Measurements from ENCODE around the gene ATP11B.
"Not testable (repeated sequence)": the region's sequence is repeated elsewhere in the genome, so short reads cannot be mapped to it uniquely, and the experiment has no call there.

ATP11B gene

DNA sequence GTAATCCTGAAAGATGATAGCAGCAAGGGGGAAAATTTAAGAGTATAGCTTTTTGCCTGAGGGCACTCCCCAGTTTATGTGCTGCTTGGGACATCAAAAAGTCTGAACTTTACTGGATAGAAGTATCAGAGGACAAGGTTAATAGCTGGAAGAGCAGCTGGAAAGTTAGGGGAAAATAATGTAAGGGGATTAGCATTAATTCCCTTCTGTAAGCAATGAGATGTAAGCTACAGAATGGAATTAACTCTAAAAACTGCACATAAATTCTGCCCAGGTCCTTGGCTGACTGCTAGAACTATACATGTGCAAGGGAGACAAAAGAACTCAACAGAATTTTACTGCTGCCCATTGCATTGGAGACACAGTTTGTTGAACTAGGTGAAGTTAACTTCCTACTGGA lies 55.6 kb downstream of the ATP11B start:
- no peak for DNase-seq

DNA sequence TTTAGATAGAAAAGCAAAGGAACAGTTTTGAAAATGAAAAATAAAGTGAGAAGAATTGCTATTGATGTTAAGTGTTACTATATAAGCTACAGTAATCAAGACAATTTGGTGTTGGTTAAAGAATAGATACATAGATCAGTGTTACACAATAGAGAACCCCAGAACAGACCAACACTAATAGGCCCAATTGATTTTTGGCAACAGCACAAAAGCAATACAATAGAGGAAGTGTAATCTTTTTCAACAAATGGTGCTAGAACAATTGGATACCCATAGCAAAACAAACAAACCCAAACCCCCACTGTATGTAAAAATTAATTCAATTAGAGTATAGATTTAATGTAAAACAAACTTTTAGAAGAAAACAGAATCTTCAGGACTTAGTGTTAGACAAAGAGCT lies 61.8 kb downstream of the ATP11B start:
- no peak for DNase-seq

DNA sequence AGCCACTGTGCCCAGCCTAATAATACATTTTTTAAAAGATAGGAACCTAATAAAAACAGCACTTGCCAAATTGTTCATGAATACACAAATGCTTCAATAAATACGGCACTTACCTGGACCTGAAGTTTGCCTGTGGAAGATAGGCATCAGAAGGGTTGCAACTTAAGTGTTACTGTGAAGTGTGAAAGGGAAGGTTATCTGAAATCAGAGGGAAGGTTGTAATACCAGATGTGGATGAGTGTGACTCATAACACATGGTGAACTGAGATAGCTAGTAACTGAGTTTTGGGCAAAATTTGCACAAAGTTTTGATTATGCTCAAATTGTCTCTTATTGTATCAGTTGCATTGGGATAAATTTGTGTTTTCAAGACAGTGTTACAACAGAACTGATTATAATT lies 68.0 kb downstream of the ATP11B start:
- DNase-seq = no peak

GRCh38 chr3:182862159-182862860 lies 69.0 kb downstream of the ATP11B start:
- DNase-seq = no peak

DNA sequence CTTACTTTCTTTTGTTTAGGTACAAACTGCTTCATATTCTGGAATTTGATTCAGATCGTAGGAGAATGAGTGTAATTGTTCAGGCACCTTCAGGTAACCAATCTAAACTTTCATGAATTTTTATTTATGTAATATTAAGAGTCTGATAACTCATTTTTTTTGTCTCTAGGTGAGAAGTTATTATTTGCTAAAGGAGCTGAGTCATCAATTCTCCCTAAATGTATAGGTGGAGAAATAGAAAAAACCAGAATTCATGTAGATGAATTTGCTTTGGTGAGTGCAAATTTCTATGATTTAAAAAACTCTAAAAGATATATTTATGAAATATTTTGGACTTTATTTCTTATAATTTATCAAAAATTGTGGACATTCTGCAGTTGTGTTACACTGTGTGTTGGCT lies 75.8 kb downstream of the ATP11B start:
- DNase-seq = no peak

GRCh38 chr3:182870917-182871316 lies 77.6 kb downstream of the ATP11B start:
- DNase-seq = not testable (repeated sequence)

GRCh38 chr3:182879031-182879611 lies 85.8 kb downstream of the ATP11B start:
- DNase-seq = no peak

- DNase-seq = no peak
Observed at GRCh38 chr3:182886497-182886896, 93.2 kb downstream of the ATP11B start.

DNA sequence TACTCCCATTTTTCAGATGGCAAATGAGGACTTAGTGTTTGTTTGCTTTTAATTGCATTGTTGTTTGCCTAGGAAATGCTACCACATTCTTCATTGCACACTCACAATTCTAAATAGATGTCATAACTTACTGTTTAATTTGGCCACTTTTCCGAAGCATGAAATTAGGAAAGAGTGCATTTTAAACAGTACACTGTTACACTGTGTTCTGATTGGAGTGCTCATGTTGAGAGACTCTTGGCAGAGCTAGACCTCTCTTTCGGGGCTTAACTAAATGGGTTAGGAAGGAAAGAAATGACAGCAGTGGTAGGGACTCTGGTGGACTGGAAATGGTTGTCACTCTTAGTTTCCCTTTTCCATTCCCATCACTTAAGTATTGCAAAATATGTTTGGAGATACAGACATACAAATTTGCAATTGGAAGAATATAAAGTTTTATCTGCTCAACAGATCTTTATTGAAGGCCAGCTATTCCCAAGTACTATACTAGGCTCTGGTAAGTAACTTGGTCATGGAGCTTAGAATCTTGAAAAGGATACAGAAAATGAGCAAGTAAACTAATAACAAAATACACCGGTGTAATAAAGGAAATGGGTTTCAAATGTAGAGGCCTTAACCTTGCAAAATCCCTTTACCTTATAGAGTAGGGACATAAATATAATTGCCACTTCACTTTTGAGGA lies 96.8 kb downstream of the ATP11B start:
- DNase-seq = no peak

DNA sequence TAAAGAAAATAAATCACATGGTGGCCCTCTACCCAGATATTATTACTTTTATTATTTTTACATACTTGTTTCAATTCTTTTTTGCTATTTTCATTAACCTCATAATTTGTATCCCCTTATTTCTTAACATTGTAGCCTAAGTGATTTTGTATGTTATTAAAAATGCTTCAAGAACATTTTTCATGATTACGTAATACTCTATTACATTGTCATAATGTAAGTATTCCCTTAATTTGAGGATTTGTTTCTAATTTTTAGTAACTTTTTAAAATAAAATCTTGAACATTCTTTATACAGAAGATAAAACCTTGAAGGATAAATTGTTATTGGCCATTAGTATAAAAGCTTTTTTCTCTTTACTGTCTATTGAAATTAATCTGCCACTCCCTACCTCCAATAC lies 98.1 kb downstream of the ATP11B start:
- DNase-seq = no peak

GRCh38 chr3:182892226-182892625 lies 98.9 kb downstream of the ATP11B start:
- DNase-seq = no peak

DNA sequence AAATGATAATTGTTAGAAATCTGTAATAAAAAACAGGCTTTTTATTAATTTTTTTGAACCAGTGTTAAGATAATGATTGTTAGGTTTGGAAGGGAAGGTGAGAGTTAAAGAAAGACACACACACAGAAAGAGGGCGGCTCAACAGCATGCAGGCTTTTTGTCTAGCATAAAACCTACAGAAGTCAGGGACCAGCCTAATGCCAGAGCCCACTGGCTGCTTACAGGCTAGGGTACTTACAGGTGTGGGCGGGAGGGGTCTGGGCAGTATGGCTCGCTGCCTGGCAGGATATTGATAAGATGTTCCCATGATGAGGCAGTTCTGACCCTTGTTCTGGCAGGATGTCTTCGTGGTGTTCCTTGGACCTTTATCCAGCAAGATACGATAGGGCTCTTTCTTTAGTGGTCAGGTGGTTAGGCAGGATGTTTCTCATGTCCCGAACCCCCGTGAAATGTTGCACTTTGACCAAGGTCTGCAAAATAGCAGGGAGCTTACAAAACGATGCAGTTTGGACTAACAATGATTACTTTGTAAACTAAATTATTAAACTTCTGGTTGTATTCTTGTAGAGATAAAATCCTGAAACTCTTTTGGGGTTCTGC lies 102.3 kb downstream of the ATP11B start:
- DNase-seq = no peak

- DNase-seq = no peak
Observed at GRCh38 chr3:182896553-182896952, 103.2 kb downstream of the ATP11B start.

- DNase-seq = no peak
Observed at GRCh38 chr3:182902236-182902635, 108.9 kb downstream of the ATP11B start.

DNA sequence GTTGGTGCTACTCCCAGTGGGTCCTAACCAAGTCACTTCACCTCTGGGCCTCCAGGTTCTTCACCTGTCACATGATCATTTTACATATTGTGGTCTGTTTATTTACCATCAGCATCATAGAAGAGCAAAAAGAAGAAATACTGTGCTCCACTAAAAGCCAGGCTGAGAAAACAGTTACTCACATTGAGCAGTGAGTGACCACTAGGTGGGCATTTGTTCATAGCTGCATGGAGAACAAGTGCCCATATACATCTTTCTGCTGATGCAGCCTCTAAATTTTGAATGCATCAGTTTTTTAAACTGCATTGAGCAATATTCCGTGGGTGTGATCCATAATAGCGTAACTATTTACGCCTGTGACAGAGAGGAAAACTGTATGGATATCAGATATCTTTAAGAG lies 110.9 kb downstream of the ATP11B start:
- no peak for DNase-seq

- no peak for DNase-seq
Observed at GRCh38 chr3:182905623-182906022, 112.3 kb downstream of the ATP11B start.

DNA sequence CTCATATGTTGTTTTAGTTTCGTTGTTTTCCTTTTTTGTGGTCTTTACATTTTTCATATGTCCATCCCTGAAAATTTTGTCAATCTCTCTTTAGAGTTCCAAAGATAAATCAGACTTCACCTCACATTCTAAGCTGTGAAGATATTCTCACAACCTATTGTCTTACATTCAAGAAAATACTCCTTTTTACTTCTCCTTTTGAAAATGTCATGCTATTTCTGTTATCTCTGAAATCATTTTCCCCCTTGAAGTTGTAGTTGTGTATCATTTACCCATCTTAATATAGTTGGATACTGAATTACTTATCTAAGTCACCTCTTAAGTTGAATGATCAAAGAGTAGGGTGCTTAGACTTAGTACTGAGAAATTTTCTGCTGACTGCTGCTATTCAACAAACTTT lies 112.7 kb downstream of the ATP11B start:
- no peak for DNase-seq

DNA sequence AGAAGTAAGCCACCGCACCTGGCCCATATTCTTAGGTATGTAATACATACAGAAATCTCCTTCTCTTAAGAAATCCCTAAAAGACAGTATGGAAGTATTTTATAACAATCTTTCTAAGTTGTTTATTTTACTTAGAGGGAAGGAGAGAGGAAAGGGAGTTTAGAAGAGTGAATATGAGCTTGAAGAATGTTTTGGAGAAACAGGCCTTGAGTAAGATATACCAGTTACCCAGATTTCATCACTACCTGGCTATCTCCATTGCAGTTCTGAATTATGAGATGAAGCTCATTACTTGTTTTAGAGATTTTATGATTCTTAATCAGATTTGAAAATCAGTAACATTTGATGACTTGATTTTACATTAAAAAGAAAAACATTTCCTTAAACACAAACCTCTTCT lies 115.2 kb downstream of the ATP11B start:
- no peak for DNase-seq

GRCh38 chr3:182909318-182910040 lies 116.2 kb downstream of the ATP11B start:
- DNase-seq = no peak

DNA sequence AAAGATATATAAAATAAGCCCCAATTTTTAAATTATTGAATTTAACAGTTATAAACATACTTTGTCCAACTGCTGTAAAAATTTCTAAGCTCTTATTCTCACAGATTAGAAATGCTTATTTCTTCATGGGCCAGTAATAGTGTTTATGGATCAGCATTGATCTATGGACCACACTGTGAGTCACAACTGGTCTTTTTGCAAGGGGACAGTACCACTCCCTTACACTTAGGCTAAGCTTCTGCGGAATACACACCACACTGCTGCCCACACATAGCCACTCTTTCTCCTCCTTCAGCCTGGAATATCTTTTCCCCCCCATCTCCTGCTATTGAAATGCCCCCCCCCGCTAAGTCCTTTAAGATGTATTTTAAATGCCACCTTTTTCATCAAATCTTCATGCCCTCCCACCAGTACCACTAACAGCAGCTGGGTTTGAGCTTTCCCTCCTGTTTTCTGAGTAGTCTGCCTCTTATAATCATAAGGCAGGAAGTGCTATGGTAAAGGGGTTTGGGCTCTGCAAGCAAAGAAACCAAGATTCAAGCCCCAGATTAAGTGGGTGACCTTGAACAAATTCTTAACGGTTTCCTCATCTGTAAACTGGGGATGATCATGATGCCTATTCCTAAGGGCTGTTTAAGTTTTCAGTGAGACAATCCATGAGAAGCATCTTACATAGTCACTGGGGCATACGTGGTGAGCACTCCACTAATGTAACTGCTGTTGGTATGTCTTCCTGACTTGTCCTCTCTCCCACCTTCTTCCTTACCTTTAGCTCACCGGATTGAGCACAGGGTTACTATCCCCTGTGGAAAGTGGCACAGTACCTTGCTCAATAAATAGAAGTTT lies 117.9 kb downstream of the ATP11B start:
- DNase-seq = no peak

GRCh38 chr3:182911782-182912111 lies 118.4 kb downstream of the ATP11B start:
- DNase-seq = no peak

DNA sequence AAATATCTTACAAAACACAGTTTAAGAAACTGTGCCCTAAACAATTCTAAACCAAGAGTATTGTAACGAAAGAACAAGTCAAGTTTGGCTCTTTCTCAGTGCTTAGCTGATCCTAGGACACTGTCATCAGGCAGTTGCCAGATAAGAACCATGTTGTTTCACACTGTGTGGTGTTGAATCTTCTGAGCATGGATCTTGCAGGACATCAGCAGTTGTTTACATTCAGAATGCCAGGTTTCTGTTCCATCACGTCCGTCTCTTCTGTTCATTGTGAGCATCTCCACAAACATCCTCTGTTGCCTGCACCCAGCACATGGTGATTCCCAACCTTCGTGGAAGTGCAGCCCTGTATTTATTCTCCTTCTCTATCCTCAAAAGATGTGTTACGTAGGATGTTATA lies 119.2 kb downstream of the ATP11B start:
- no peak for DNase-seq

- no peak for DNase-seq
Observed at GRCh38 chr3:182913889-182914288, 120.6 kb downstream of the ATP11B start.
